NT2/D1 (cell line): ENCODE data around the gene TBL1X.

ENCODE experiments used
- DNase-seq: peaks from one replicate; pipeline ENCODE4 v3.0.0-alpha.2; 2011; ENCODE audit warnings: low read depth, low spot score
- H3K27me3 ChIP-seq: 2 replicates; pipeline ENCODE4 v1.6.0; 2011; ENCODE audit warnings: mild to moderate bottlenecking; ENCODE audit not compliant: insufficient read length, insufficient read depth
- H3K36me3 ChIP-seq: 2 replicates; pipeline ENCODE4 v1.6.1; 2011; ENCODE audit warnings: mild to moderate bottlenecking, low read length, mixed read lengths; ENCODE audit not compliant: insufficient read depth, insufficient read length
- H3K4me1 ChIP-seq: 2 replicates; pipeline ENCODE4 v1.5.1; 2011; ENCODE audit not compliant: insufficient read depth, insufficient read length
- H3K4me3 ChIP-seq: 2 replicates; pipeline ENCODE4 v1.5.1; 2011; ENCODE audit warnings: low read depth; ENCODE audit not compliant: insufficient read length
- H3K9ac ChIP-seq: 2 replicates; pipeline ENCODE4 v1.6.0; 2011; ENCODE audit warnings: low read depth; ENCODE audit not compliant: insufficient read length
- H3K9me3 ChIP-seq: 2 replicates; pipeline ENCODE4 v1.5.1; 2011; ENCODE audit warnings: mild to moderate bottlenecking, low read length; ENCODE audit not compliant: insufficient read depth
- SUZ12 ChIP-seq: IDR thresholded peaks from 2 replicates; pipeline ENCODE4 v1.6.1; 2011; ENCODE audit not compliant: insufficient read length, insufficient read depth; ENCODE audit errors: extremely low read depth
- YY1 ChIP-seq: IDR thresholded peaks from 2 replicates; pipeline ENCODE4 v1.6.1; 2011; ENCODE audit not compliant: insufficient read length, insufficient read depth
- ZNF274 ChIP-seq: IDR thresholded peaks from 2 replicates; pipeline ENCODE4 v1.6.1; 2011; ENCODE audit warnings: mild to moderate bottlenecking, low read depth, low read length

The TBL1X gene

GRCh38 chrX:9707306-9708033 lies 242.6 kb downstream of the TBL1X start:
- Histone ChIP-seq H3K36me3 (peaks cover 61% of the 10 kb centered on the region), H3K4me3 (no peak overlapping the region), H3K27me3 (no peaks in the 10 kb centered on the region), H3K9ac (no peak overlapping the region), H3K4me1 (no peaks in the 10 kb centered on the region), H3K9me3 (peaks cover 12% of the 10 kb centered on the region; the same call in 1 of the 2 replicates)
- DNase-seq: no peak
- no peak for TF ChIP-seq YY1
- TF ChIP-seq ZNF274: no peak

GRCh38 chrX:9708086-9708485 lies 243.2 kb downstream of the TBL1X start:
- Histone ChIP-seq H3K36me3 (peaks cover 67% of the 10 kb centered on the region), H3K27me3 (no peaks in the 10 kb centered on the region), H3K4me1 (no peaks in the 10 kb centered on the region), H3K9ac (no peak overlapping the region), H3K4me3 (no peak overlapping the region), H3K9me3 (peaks cover 18% of the 10 kb centered on the region; the same call in 1 of the 2 replicates)
- no peak for TF ChIP-seq YY1
- no peak for TF ChIP-seq ZNF274
- TF ChIP-seq SUZ12: no peak
- no peak for DNase-seq

DNA sequence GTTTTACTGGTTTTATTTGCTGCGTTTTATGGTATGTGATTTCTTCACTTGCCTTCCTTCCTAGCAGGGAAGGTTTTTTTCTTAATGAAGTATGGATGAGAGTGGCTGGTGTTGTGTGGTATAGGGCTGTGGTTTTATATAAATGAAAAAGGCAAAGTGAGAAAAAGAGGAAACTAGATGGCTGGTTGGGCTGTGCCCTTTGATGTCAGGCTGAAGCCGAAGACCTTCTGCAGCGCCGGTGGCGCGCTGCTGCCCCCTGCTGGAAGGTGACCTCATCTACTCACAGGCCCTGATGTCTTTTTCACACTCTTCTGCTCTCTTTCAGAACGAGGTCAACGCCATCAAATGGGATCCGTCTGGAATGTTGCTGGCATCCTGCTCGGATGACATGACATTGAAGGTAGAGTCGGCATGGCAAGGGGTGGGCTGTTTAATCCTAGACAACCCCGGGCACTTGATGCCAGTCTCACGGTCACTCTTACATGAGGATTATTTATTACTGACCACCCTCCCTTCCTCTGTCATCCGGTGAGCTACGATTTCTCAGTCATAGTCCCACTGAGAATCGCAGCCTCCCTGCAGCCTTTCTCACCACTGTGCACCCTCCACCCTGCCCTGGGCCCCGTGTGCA lies 244.2 kb downstream of the TBL1X start:
- DNase-seq: peak; percentile 60

DNA sequence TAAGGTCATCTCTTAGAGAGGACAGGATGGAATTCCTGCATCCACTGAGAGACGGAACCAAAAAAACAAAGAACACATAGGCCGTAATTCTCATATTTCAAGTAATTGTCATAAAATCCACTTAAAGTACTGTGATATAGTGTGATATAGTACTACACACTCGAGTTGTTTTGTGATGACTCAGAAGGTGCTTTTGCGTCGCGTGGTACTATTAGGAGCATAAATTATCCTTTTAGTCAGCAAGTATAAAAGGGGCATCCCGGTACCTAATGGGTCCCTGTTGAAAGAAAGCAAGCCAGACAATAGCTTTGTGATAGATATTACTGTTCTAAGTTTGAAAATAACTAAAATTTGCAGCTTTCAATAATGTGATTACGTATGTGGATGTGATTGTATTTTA lies 245.5 kb downstream of the TBL1X start:
- H3K9ac ChIP-seq: no peak overlapping the region
- peaks cover 18% of the 10 kb centered on the region; the same call in 1 of the 2 replicates for H3K9me3 ChIP-seq
- H3K36me3 ChIP-seq: peaks cover 74% of the 10 kb centered on the region
- H3K4me1 ChIP-seq: no peaks in the 10 kb centered on the region
- H3K4me3 ChIP-seq: no peak overlapping the region
- no peak for DNase-seq
- H3K27me3 ChIP-seq: no peaks in the 10 kb centered on the region
- TF ChIP-seq YY1 (no peak), ZNF274 (no peak), SUZ12 (no peak)

More for the DNA sequence above, 244.2 kb downstream of the TBL1X start:
- Histone ChIP-seq H3K27me3 (no peaks in the 10 kb centered on the region), H3K9me3 (peaks cover 18% of the 10 kb centered on the region; the same call in 1 of the 2 replicates), H3K9ac (no peak overlapping the region), H3K4me1 (no peaks in the 10 kb centered on the region), H3K4me3 (no peak overlapping the region), H3K36me3 (peaks cover 70% of the 10 kb centered on the region)
- TF ChIP-seq YY1: no peak
- no peak for TF ChIP-seq ZNF274
- no peak for TF ChIP-seq SUZ12

GRCh38 chrX:9717376-9717775 lies 252.5 kb downstream of the TBL1X start:
- no peaks in the 10 kb centered on the region for H3K27me3 ChIP-seq
- H3K9me3 ChIP-seq: peaks cover 43% of the 10 kb centered on the region
- DNase-seq: no peak
- H3K4me3 ChIP-seq: no peak overlapping the region
- H3K4me1 ChIP-seq: no peaks in the 10 kb centered on the region
- TF ChIP-seq ZNF274 (no peak), SUZ12 (no peak), YY1 (no peak)
- H3K9ac ChIP-seq: no peak overlapping the region
- peaks cover 95% of the 10 kb centered on the region for H3K36me3 ChIP-seq

GRCh38 chrX:9724711-9725110 lies 259.9 kb downstream of the TBL1X start:
- no peaks in the 10 kb centered on the region for H3K4me1 ChIP-seq
- no peak overlapping the region for H3K4me3 ChIP-seq
- H3K36me3 ChIP-seq: peaks cover 93% of the 10 kb centered on the region
- no peak overlapping the region for H3K9ac ChIP-seq
- no peak for DNase-seq
- TF ChIP-seq YY1: no peak
- no peak for TF ChIP-seq ZNF274
- no peak for TF ChIP-seq SUZ12
- H3K9me3 ChIP-seq: peaks cover 75% of the 10 kb centered on the region
- H3K27me3 ChIP-seq: no peaks in the 10 kb centered on the region

- Histone ChIP-seq H3K4me1 (no peaks in the 10 kb centered on the region), H3K36me3 (peaks cover 73% of the 10 kb centered on the region), H3K27me3 (no peaks in the 10 kb centered on the region), H3K9ac (no peak overlapping the region), H3K9me3 (peaks cover 55% of the 10 kb centered on the region), H3K4me3 (no peak overlapping the region)
- DNase-seq: no peak
- TF ChIP-seq ZNF274 (no peak), YY1 (no peak), SUZ12 (no peak)
Observed at GRCh38 chrX:9728261-9728660, 263.4 kb downstream of the TBL1X start.
